ENCODE measurements around the gene HSF4. TPM values are rescaled to one million over a fixed set of nuclear protein-coding genes. Genes with fewer than 3 reads are reported as not detected.

Gene HSF4
- total and polyA plus RNA-seq, 2 of the 4 experiments (the other 2 are of a cell fraction) = 0.54 to 7.5 TPM

DNA sequence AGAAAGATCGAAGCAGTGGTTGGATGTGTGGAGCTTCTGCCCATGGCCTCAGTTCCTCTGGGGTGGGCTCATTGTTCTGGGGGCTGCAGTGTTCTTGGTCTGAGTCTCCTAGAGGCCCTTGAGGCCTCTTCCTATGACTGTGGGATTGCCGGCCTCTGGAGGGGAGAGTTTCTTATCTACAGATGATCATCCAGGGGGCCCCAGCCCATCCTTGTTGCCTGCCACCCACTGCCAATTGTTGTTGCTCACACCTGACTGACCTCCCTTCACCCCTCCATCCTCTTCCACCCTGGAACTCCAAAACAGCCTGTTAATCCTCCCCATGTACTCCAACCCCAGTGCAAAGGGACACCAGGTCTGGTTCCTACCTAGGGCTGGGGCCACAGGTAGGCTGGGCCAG is 19.6 kb upstream of the HSF4 start:
- Histone ChIP-seq H3K36me3 (ENCODE audit: control insufficient read depth, insufficient read depth, low read length) (peaks cover 80% of the 10 kb centered on the region), H2AK9ac (replicated peaks; ENCODE audit: low read depth, low read length, poor library complexity) (no peak overlapping the region), H3K9me1 (ENCODE audit: insufficient read depth, low read length) (peaks cover 4% of the 10 kb centered on the region; the same call in 1 of the 2 replicates), H3K4me2 (ENCODE audit: low read depth, low read length) (no peak overlapping the region), H2BK120ac (ENCODE audit: low read depth, low read length) (no peak overlapping the region), H3K14ac (replicated peaks; ENCODE audit: low read depth, low read length) (no peak overlapping the region), H3K27ac (ENCODE audit: insufficient read depth, low read length) (no peak overlapping the region), H2BK15ac (ENCODE audit: low read depth, low read length) (no peak overlapping the region), H4K91ac (ENCODE audit: insufficient read depth, low read depth, low read length) (no peak overlapping the region), H3K18ac (ENCODE audit: low read depth, low read length) (no peak overlapping the region), H2BK5ac (ENCODE audit: low read depth, low read length, poor library complexity, severe bottlenecking) (no peak overlapping the region), H3K4me1 (ENCODE audit: control insufficient read depth, insufficient read depth, low read length) (no peaks in the 10 kb centered on the region), H3K4ac (ENCODE audit: low read depth, low read length) (no peak overlapping the region), H3K23ac (ENCODE audit: low read depth, low read length) (no peak overlapping the region), H3K9ac (ENCODE audit: low read depth, low read length) (no peak overlapping the region), H4K20me1 (ENCODE audit: insufficient read depth, low read length) (peaks cover 7% of the 10 kb centered on the region; the same call in 1 of the 2 replicates), H3K27me3 (ENCODE audit: control insufficient read depth, insufficient read depth, low read length) (no peaks in the 10 kb centered on the region), H3K9me3 (ENCODE audit: control insufficient read depth, insufficient read depth, low read length) (no peaks in the 10 kb centered on the region), H4K8ac (ENCODE audit: low read depth in 2 of 2, low read length in 2 of 2) (no peak overlapping the region), H4K5ac (ENCODE audit: low read depth, low read length) (no peak overlapping the region), H3K79me1 (ENCODE audit: low read depth in 1 of 2, low read length in 2 of 2) (peaks cover 0 to 24% of the 10 kb centered on the region in 2 experiments; a peak in 2 of 4 replicates), H2AFZ (replicated peaks; ENCODE audit: low read length, poor library complexity) (no peak overlapping the region), H3K4me3 (ENCODE audit: insufficient read depth, low read depth, low read length) (no peak overlapping the region), H2BK20ac (ENCODE audit: low read depth, low read length) (no peak overlapping the region), H3K56ac (ENCODE audit: extremely low read depth, insufficient read depth, low read length) (no peak overlapping the region), H2AK5ac (ENCODE audit: low read depth, low read length) (no peak overlapping the region)
- TF ChIP-seq, protein P1, sequence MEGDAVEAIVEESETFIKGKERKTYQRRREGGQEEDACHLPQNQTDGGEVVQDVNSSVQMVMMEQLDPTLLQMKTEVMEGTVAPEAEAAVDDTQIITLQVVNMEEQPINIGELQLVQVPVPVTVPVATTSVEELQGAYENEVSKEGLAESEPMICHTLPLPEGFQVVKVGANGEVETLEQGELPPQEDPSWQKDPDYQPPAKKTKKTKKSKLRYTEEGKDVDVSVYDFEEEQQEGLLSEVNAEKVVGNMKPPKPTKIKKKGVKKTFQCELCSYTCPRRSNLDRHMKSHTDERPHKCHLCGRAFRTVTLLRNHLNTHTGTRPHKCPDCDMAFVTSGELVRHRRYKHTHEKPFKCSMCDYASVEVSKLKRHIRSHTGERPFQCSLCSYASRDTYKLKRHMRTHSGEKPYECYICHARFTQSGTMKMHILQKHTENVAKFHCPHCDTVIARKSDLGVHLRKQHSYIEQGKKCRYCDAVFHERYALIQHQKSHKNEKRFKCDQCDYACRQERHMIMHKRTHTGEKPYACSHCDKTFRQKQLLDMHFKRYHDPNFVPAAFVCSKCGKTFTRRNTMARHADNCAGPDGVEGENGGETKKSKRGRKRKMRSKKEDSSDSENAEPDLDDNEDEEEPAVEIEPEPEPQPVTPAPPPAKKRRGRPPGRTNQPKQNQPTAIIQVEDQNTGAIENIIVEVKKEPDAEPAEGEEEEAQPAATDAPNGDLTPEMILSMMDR (conservative IDR thresholded peaks at IDR 0.05; ENCODE audit: low read depth, low read length) = no peak
- TF ChIP-seq RFX5 (IDR thresholded peaks at IDR 0.05; ENCODE audit: low read depth, low read length) = no peak
- TF ChIP-seq MXI1 (IDR thresholded peaks at IDR 0.05; ENCODE audit: borderline replicate concordance, low read depth, low read length) = no peak
- TF ChIP-seq NFE2L2 (IDR thresholded peaks at IDR 0.05; ENCODE audit: low read depth, low read length) = no peak
- no peak for TF ChIP-seq POLR2A (IDR thresholded peaks at IDR 0.05; ENCODE audit: low read depth, low read length)
- no peak for TF ChIP-seq RCOR1 (IDR thresholded peaks at IDR 0.05; ENCODE audit: insufficient replicate concordance, low read length)
- no peak for TF ChIP-seq FOS (IDR thresholded peaks at IDR 0.05; ENCODE audit: low read depth, low read length)
- TF ChIP-seq RAD21 (IDR thresholded peaks at IDR 0.05; ENCODE audit: low read length) = no peak
- TF ChIP-seq, protein P2, sequence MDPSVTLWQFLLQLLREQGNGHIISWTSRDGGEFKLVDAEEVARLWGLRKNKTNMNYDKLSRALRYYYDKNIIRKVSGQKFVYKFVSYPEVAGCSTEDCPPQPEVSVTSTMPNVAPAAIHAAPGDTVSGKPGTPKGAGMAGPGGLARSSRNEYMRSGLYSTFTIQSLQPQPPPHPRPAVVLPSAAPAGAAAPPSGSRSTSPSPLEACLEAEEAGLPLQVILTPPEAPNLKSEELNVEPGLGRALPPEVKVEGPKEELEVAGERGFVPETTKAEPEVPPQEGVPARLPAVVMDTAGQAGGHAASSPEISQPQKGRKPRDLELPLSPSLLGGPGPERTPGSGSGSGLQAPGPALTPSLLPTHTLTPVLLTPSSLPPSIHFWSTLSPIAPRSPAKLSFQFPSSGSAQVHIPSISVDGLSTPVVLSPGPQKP (IDR thresholded peaks at IDR 0.05; ENCODE audit: borderline replicate concordance, low read depth, low read length) = no peak
- TF ChIP-seq, protein P3, sequence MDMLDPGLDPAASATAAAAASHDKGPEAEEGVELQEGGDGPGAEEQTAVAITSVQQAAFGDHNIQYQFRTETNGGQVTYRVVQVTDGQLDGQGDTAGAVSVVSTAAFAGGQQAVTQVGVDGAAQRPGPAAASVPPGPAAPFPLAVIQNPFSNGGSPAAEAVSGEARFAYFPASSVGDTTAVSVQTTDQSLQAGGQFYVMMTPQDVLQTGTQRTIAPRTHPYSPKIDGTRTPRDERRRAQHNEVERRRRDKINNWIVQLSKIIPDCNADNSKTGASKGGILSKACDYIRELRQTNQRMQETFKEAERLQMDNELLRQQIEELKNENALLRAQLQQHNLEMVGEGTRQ (IDR thresholded peaks at IDR 0.05; ENCODE audit: low read depth, low read length) = no peak
- no peak for TF ChIP-seq CHD1 (IDR thresholded peaks at IDR 0.05; ENCODE audit: low read depth, low read length)
- no peak for TF ChIP-seq MAZ (IDR thresholded peaks at IDR 0.05; ENCODE audit: borderline replicate concordance, low read depth, low read length)
- TF ChIP-seq CEBPB (IDR thresholded peaks at IDR 0.05; ENCODE audit: low read depth, low read length) = no peak
- no peak for TF ChIP-seq BHLHE40 (IDR thresholded peaks at IDR 0.05; ENCODE audit: low read depth, low read length)
- no peak for ATAC-seq (ENCODE audit: low read depth)
- CTCF ChIA-PET = no interaction called here
- no peak for DNase-seq
- in situ Hi-C loops (cut with MboI; ENCODE audit: low sequenced_read_pairs) = no loop called here
- no TSS peak for BruUV-seq (replicated peaks)
- 100% methylated on average over 1 of the region's 2 CpGs; no CpG with 5 or more reads in 1 of the 2 experiments for WGBS, 2 experiments (ENCODE audit: extremely low coverage in 2 of 2, insufficient read length in 1 of 2)
- dilution Hi-C loops (cut with HindIII; ENCODE audit: low sequenced_read_pairs, unreplicated experiment) = no loop called here
- POLR2A ChIA-PET (ENCODE audit: unreplicated experiment) = no interaction called here
- intact Hi-C loops (cut with micrococcal nuclease) = no loop called here
